Measurements from ENCODE around the gene CHKA. TPM values are rescaled to one million over a fixed set of nuclear protein-coding genes. Genes with fewer than 3 reads are reported as not detected.
A peak's percentile ranks its signal among the peaks of the same experiment; 100 is the strongest.

The CHKA gene
- total RNA-seq, 2 donors from 2014 or later: 56.1 to 75.9 TPM

GRCh38 chr11:68136866-68137265 is 15.7 kb upstream of the CHKA start:
- Mint-ChIP-seq H3K4me1 (peaks cover 8% of the 10 kb centered on the region), H3K36me3 (ENCODE audit: low read depth) (peaks cover 8% of the 10 kb centered on the region), H3K27me3 (ENCODE audit: insufficient read depth) (no peaks in the 10 kb centered on the region), H3K9me3 (peaks cover 48% of the 10 kb centered on the region), H3K4me3 (no peak overlapping the region), H3K27ac (no peak overlapping the region)
- Histone ChIP-seq H3K4me1 (ENCODE audit: control insufficient read depth, insufficient read depth, low read length) (no peaks in the 10 kb centered on the region), H3K27ac (ENCODE audit: low read depth, low read length) (no peak overlapping the region), H3K27me3 (ENCODE audit: control insufficient read depth, insufficient read depth, low read length, poor library complexity, severe bottlenecking) (no peaks in the 10 kb centered on the region), H3K9ac (ENCODE audit: extremely low read depth, low read length, poor library complexity, severe bottlenecking) (no peak overlapping the region), H3K4me3 (ENCODE audit: low read length) (no peak overlapping the region), H3K9me3 (ENCODE audit: control insufficient read depth, low read length) (peaks cover 28% of the 10 kb centered on the region), H3K36me3 (ENCODE audit: control insufficient read depth, insufficient read depth, low read length) (no peaks in the 10 kb centered on the region)
- no peak for DNase-seq
- 90 to 95% methylated on average over 6 to 8 of the region's 8 CpGs for WGBS, 2 experiments (ENCODE audit: insufficient coverage in 1 of 2, insufficient read length in 1 of 2)
- TF ChIP-seq, protein P1, sequence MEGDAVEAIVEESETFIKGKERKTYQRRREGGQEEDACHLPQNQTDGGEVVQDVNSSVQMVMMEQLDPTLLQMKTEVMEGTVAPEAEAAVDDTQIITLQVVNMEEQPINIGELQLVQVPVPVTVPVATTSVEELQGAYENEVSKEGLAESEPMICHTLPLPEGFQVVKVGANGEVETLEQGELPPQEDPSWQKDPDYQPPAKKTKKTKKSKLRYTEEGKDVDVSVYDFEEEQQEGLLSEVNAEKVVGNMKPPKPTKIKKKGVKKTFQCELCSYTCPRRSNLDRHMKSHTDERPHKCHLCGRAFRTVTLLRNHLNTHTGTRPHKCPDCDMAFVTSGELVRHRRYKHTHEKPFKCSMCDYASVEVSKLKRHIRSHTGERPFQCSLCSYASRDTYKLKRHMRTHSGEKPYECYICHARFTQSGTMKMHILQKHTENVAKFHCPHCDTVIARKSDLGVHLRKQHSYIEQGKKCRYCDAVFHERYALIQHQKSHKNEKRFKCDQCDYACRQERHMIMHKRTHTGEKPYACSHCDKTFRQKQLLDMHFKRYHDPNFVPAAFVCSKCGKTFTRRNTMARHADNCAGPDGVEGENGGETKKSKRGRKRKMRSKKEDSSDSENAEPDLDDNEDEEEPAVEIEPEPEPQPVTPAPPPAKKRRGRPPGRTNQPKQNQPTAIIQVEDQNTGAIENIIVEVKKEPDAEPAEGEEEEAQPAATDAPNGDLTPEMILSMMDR (conservative IDR thresholded peaks at IDR 0.05): no peak

GRCh38 chr11:68135161-68135560 is 14.0 kb upstream of the CHKA start:
- TF ChIP-seq, protein P1 (conservative IDR thresholded peaks at IDR 0.05): no peak
- Mint-ChIP-seq H3K4me1 (peaks cover 8% of the 10 kb centered on the region), H3K9me3 (peaks cover 63% of the 10 kb centered on the region), H3K36me3 (ENCODE audit: low read depth) (peaks cover 8% of the 10 kb centered on the region), H3K4me3 (no peak overlapping the region), H3K27me3 (ENCODE audit: insufficient read depth) (no peaks in the 10 kb centered on the region), H3K27ac (no peak overlapping the region)
- no peak for DNase-seq
- H3K9ac ChIP-seq (ENCODE audit: extremely low read depth, low read length, poor library complexity, severe bottlenecking): no peak overlapping the region
- peaks cover 44% of the 10 kb centered on the region for H3K9me3 ChIP-seq (ENCODE audit: control insufficient read depth, low read length)
- no peak overlapping the region for H3K4me3 ChIP-seq (ENCODE audit: low read length)
- H3K27ac ChIP-seq (ENCODE audit: low read depth, low read length): no peak overlapping the region
- no peaks in the 10 kb centered on the region for H3K4me1 ChIP-seq (ENCODE audit: control insufficient read depth, insufficient read depth, low read length)
- WGBS, 2 experiments (ENCODE audit: insufficient coverage in 1 of 2, insufficient read length in 1 of 2): 94 to 98% methylated on average over 3 of the region's 3 CpGs
- no peaks in the 10 kb centered on the region for H3K36me3 ChIP-seq (ENCODE audit: control insufficient read depth, insufficient read depth, low read length)
- no peaks in the 10 kb centered on the region for H3K27me3 ChIP-seq (ENCODE audit: control insufficient read depth, insufficient read depth, low read length, poor library complexity, severe bottlenecking)

- Histone ChIP-seq H3K9ac (ENCODE audit: extremely low read depth, low read length, poor library complexity, severe bottlenecking) (no peak overlapping the region), H3K27ac (ENCODE audit: low read depth, low read length) (no peak overlapping the region), H3K27me3 (ENCODE audit: control insufficient read depth, insufficient read depth, low read length, poor library complexity, severe bottlenecking) (no peaks in the 10 kb centered on the region), H3K4me3 (ENCODE audit: low read length) (peak overlapping the region; percentile 40), H3K9me3 (ENCODE audit: control insufficient read depth, low read length) (peaks cover 58% of the 10 kb centered on the region), H3K36me3 (ENCODE audit: control insufficient read depth, insufficient read depth, low read length) (no peaks in the 10 kb centered on the region), H3K4me1 (ENCODE audit: control insufficient read depth, insufficient read depth, low read length) (no peaks in the 10 kb centered on the region)
- peaks cover 77% of the 10 kb centered on the region for H3K9me3 Mint-ChIP-seq
- no peak overlapping the region for H3K4me3 Mint-ChIP-seq
- WGBS, 2 experiments (ENCODE audit: insufficient coverage in 1 of 2, insufficient read length in 1 of 2): 83 to 88% methylated on average over 1 to 2 of the region's 2 CpGs
- TF ChIP-seq, protein P1 (conservative IDR thresholded peaks at IDR 0.05): no peak
- peaks cover 8% of the 10 kb centered on the region for H3K36me3 Mint-ChIP-seq (ENCODE audit: low read depth)
- no peak for DNase-seq
- H3K27ac Mint-ChIP-seq: no peak overlapping the region
- peaks cover 17% of the 10 kb centered on the region for H3K4me1 Mint-ChIP-seq
- no peaks in the 10 kb centered on the region for H3K27me3 Mint-ChIP-seq (ENCODE audit: insufficient read depth)
Observed at GRCh38 chr11:68133761-68134160, 12.6 kb upstream of the CHKA start.
